Uterus (tissue), 4 donors: Measurements from ENCODE around the gene CCSER2. TPM values are rescaled to one million over a fixed set of nuclear protein-coding genes. Genes with fewer than 3 reads are reported as not detected.

Experiments used
- DNase-seq, 2 donors: peaks; one replicate each; pipeline ENCODE4 v3.0.0-alpha.2; 2019 to 2020
- H3K27ac ChIP-seq, 2 donors: fragments of 200-600 bp; sonication (generic); 1 replicate in 1 of 2; 2 replicates in 1 of 2; pipeline ENCODE4 v1.5.1; 2016 to 2018
- H3K27me3 ChIP-seq, 2 donors: fragments of 200-600 bp; sonication (generic); one replicate each; pipeline ENCODE4 v1.5.1; 2018 to 2019; ENCODE audit warnings: control low read depth in 1 of 2
- H3K36me3 ChIP-seq, 2 donors: fragments of 200-600 bp; sonication (generic); one replicate each; pipeline ENCODE4 v1.5.1; 2019; ENCODE audit warnings: control low read depth in 1 of 2
- H3K4me1 ChIP-seq, 2 donors: fragments of 200-600 bp; sonication (generic); one replicate each; pipeline ENCODE4 v1.5.1; 2018 to 2019; ENCODE audit warnings: control low read depth in 1 of 2
- H3K4me3 ChIP-seq, 2 donors: fragments of 200-600 bp; sonication (generic); 1 replicate in 1 of 2; 2 replicates in 1 of 2; pipeline ENCODE4 v1.5.1; 2018 to 2019; ENCODE audit warnings: mild to moderate bottlenecking in 1 of 2
- H3K9me3 ChIP-seq, 2 donors: fragments of 200-600 bp; sonication (generic); one replicate each; pipeline ENCODE4 v1.5.1; 2019; ENCODE audit warnings: control low read depth in 1 of 2
- POLR2A ChIP-seq, 2 donors: fragments of 450-650 bp; IDR thresholded peaks; one replicate each; pipeline ENCODE4 v1.6.1; 2016; ENCODE audit warnings: antibody characterized with exemption in 2 of 2, mild to moderate bottlenecking in 1 of 2, moderate library complexity in 1 of 2
- intact Hi-C: fragments of 100-400 bp; cut with DNase I; formaldehyde crosslinking; loops from one replicate; pipeline ENCODE4 v1.15.1; 2023; ENCODE audit warnings: low total_unique reads
- total RNA-seq, 4 donors: library from RNA; depleted of rRNA in 3 of 4; stranded (reverse); fragments of >200 nt in 3 of 4; gene quantifications; one replicate each; pipeline versions ENCODE4 v1.1.0 to v1.2.4, GENCODE V29; 2014 to 2023
- TF ChIP-seq, protein P1 (sequence below), 4 experiments: fragments of 200-600 bp in 2 of 4; fragments of 450-650 bp in 2 of 4; sonication (generic) in 2 of 4; IDR thresholded peaks; one replicate each; pipeline ENCODE4 v1.5.1; 2016 to 2019; ENCODE audit warnings: antibody characterized with exemption in 4 of 4, mild to moderate bottlenecking in 2 of 4, moderate library complexity in 1 of 4
- donor health status: DM: yes; HTN: yes; CAD: no.

The CCSER2 gene
- total RNA-seq, 4 donors from 2014 or later: 40.5 to 112 (median 54.0) TPM

- H3K9me3 ChIP-seq: peaks cover 0 to 4% of the 10 kb centered on the region in 2 donors
- H3K36me3 ChIP-seq: no peaks in the 10 kb centered on the region
- no peak for TF ChIP-seq POLR2A (IDR thresholded peaks at IDR 0.05)
- TF ChIP-seq, protein P1, sequence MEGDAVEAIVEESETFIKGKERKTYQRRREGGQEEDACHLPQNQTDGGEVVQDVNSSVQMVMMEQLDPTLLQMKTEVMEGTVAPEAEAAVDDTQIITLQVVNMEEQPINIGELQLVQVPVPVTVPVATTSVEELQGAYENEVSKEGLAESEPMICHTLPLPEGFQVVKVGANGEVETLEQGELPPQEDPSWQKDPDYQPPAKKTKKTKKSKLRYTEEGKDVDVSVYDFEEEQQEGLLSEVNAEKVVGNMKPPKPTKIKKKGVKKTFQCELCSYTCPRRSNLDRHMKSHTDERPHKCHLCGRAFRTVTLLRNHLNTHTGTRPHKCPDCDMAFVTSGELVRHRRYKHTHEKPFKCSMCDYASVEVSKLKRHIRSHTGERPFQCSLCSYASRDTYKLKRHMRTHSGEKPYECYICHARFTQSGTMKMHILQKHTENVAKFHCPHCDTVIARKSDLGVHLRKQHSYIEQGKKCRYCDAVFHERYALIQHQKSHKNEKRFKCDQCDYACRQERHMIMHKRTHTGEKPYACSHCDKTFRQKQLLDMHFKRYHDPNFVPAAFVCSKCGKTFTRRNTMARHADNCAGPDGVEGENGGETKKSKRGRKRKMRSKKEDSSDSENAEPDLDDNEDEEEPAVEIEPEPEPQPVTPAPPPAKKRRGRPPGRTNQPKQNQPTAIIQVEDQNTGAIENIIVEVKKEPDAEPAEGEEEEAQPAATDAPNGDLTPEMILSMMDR (IDR thresholded peaks at IDR 0.05): no peak
- H3K27ac ChIP-seq: no peak overlapping the region
- DNase-seq: no peak
- no peaks in the 10 kb centered on the region for H3K4me1 ChIP-seq
- H3K4me3 ChIP-seq: no peak overlapping the region
- H3K27me3 ChIP-seq: no peaks in the 10 kb centered on the region
- intact Hi-C loops: no loop called here
These were observed 87.3 kb downstream of the CCSER2 start for GRCh38 chr10:84415539-84416244.

DNA sequence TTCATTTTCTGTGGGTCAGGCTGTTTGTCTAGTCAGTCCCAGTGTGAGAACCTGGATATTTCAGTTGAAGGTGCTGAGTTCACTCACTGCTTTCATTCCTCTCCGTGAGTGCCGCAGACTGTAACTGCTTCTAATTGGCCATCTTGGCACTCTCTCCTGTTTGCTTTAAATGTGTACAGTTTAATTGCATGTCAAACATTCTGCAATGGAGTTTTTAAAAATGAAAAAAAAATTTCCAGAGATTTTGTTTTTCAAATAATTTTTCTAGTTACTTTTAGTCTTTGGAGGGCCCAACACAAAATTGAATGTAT is 87.8 kb downstream of the CCSER2 start:
- H3K4me3 ChIP-seq: no peak overlapping the region
- no peak overlapping the region for H3K27ac ChIP-seq
- intact Hi-C loops: no loop called here
- no peak for DNase-seq
- H3K9me3 ChIP-seq: peaks cover 0 to 4% of the 10 kb centered on the region in 2 donors
- TF ChIP-seq, protein P1 (IDR thresholded peaks at IDR 0.05): no peak
- TF ChIP-seq POLR2A (IDR thresholded peaks at IDR 0.05): no peak
- H3K27me3 ChIP-seq: no peaks in the 10 kb centered on the region
- H3K36me3 ChIP-seq: no peaks in the 10 kb centered on the region
- no peaks in the 10 kb centered on the region for H3K4me1 ChIP-seq

GRCh38 chr10:84423719-84424118 is 95.3 kb downstream of the CCSER2 start:
- H3K4me1 ChIP-seq: no peaks in the 10 kb centered on the region
- no peaks in the 10 kb centered on the region for H3K27me3 ChIP-seq
- no peak for TF ChIP-seq POLR2A (IDR thresholded peaks at IDR 0.05)
- TF ChIP-seq, protein P1 (IDR thresholded peaks at IDR 0.05): no peak
- no peaks in the 10 kb centered on the region for H3K36me3 ChIP-seq
- peak overlapping the region; percentile 77 to 92 for H3K27ac ChIP-seq
- DNase-seq: no peak
- no peaks in the 10 kb centered on the region for H3K9me3 ChIP-seq
- no peak overlapping the region for H3K4me3 ChIP-seq
- intact Hi-C loops: no loop called here

DNA sequence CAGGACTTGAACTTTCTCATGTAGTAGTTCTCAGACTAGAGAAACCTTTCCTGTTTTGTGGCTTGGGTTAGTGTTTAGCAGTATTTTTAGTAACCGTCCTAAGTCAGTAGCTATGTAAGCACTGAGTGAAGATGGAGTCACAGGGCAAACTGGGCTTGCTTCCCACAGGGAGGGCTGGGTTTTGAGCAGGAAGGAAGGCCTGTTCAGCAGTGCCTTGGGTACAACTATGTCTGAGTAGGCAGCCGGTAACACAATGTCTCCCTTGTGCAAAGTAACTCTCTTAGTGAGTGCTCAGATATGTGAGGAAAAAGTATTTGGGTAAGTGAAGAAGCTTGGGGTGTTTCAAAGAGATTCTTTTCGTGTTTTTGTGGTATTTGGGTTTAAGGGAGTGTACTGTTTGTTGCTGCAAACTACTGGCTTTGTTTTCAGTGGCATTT is 96.4 kb downstream of the CCSER2 start:
- intact Hi-C loops: no loop called here
- no peaks in the 10 kb centered on the region for H3K4me1 ChIP-seq
- no peaks in the 10 kb centered on the region for H3K36me3 ChIP-seq
- peak overlapping the region; percentile 77 to 92 for H3K27ac ChIP-seq
- H3K4me3 ChIP-seq: peak overlapping the region; percentile 9 to 22
- no peaks in the 10 kb centered on the region for H3K27me3 ChIP-seq
- peak; percentile 40 to 77 for TF ChIP-seq POLR2A (IDR thresholded peaks at IDR 0.05)
- TF ChIP-seq, protein P1 (IDR thresholded peaks at IDR 0.05): no peak
- DNase-seq: peak; percentile 79 to 91
- H3K9me3 ChIP-seq: no peaks in the 10 kb centered on the region

- intact Hi-C loops: no loop called here
- no peak overlapping the region for H3K27ac ChIP-seq
- no peaks in the 10 kb centered on the region for H3K4me1 ChIP-seq
- H3K27me3 ChIP-seq: no peaks in the 10 kb centered on the region
- no peaks in the 10 kb centered on the region for H3K36me3 ChIP-seq
- no peaks in the 10 kb centered on the region for H3K9me3 ChIP-seq
- DNase-seq: no peak
- TF ChIP-seq, protein P1 (IDR thresholded peaks at IDR 0.05): no peak
- TF ChIP-seq POLR2A (IDR thresholded peaks at IDR 0.05): no peak
- no peak overlapping the region for H3K4me3 ChIP-seq
These were observed 99.7 kb downstream of the CCSER2 start for GRCh38 chr10:84427903-84428650.
